HL-60 (cell line): ENCODE data around the gene C11orf86.

Experiments used
- GABPA ChIP-seq: IDR thresholded peaks from 2 replicates; pipeline ENCODE4 v1.6.1; 2012; ENCODE audit warnings: low read depth
- SPI1 ChIP-seq: IDR thresholded peaks from 2 replicates; pipeline ENCODE4 v1.6.1; 2012; ENCODE audit warnings: low read depth, mild to moderate bottlenecking, borderline replicate concordance
- TF ChIP-seq, protein P1 (sequence below): IDR thresholded peaks from one replicate; pipeline ENCODE4 v1.5.1; 2011; ENCODE audit warnings: low read length, control low read depth, inconsistent platforms; ENCODE audit not compliant: insufficient read depth
- TF ChIP-seq, protein P2 (sequence below): IDR thresholded peaks from 2 replicates; pipeline ENCODE4 v1.6.1; 2012; ENCODE audit warnings: low read depth; ENCODE audit not compliant: insufficient replicate concordance

DNA sequence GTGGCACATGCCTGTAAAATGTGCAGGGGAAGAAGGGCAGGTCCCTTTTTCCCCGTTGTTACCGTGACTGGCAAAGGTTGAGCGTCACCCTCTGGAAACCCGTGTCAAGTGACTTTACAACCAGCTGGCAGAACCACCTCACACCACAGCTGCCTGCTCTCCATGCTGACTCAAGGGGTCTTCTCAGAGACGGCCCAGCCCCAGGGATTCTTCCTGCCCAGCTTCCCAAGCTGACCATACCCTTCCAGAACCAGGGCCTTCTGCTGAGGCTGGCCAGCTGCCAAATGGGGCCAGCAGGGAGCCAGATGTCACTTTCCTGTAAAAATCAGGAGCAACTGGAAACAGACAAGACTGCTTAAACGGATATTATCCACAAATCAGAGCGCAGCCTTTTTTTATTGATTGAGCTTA, 23.2 kb upstream of the C11orf86 start:
- TF ChIP-seq, protein P1, sequence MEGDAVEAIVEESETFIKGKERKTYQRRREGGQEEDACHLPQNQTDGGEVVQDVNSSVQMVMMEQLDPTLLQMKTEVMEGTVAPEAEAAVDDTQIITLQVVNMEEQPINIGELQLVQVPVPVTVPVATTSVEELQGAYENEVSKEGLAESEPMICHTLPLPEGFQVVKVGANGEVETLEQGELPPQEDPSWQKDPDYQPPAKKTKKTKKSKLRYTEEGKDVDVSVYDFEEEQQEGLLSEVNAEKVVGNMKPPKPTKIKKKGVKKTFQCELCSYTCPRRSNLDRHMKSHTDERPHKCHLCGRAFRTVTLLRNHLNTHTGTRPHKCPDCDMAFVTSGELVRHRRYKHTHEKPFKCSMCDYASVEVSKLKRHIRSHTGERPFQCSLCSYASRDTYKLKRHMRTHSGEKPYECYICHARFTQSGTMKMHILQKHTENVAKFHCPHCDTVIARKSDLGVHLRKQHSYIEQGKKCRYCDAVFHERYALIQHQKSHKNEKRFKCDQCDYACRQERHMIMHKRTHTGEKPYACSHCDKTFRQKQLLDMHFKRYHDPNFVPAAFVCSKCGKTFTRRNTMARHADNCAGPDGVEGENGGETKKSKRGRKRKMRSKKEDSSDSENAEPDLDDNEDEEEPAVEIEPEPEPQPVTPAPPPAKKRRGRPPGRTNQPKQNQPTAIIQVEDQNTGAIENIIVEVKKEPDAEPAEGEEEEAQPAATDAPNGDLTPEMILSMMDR: no peak
- TF ChIP-seq GABPA (no peak), SPI1 (no peak)
- TF ChIP-seq, protein P2, sequence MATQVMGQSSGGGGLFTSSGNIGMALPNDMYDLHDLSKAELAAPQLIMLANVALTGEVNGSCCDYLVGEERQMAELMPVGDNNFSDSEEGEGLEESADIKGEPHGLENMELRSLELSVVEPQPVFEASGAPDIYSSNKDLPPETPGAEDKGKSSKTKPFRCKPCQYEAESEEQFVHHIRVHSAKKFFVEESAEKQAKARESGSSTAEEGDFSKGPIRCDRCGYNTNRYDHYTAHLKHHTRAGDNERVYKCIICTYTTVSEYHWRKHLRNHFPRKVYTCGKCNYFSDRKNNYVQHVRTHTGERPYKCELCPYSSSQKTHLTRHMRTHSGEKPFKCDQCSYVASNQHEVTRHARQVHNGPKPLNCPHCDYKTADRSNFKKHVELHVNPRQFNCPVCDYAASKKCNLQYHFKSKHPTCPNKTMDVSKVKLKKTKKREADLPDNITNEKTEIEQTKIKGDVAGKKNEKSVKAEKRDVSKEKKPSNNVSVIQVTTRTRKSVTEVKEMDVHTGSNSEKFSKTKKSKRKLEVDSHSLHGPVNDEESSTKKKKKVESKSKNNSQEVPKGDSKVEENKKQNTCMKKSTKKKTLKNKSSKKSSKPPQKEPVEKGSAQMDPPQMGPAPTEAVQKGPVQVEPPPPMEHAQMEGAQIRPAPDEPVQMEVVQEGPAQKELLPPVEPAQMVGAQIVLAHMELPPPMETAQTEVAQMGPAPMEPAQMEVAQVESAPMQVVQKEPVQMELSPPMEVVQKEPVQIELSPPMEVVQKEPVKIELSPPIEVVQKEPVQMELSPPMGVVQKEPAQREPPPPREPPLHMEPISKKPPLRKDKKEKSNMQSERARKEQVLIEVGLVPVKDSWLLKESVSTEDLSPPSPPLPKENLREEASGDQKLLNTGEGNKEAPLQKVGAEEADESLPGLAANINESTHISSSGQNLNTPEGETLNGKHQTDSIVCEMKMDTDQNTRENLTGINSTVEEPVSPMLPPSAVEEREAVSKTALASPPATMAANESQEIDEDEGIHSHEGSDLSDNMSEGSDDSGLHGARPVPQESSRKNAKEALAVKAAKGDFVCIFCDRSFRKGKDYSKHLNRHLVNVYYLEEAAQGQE: no peak
